Panc1 (cell line): ENCODE data around the gene DLGAP1. TPM values are rescaled to one million over a fixed set of nuclear protein-coding genes. Genes with fewer than 3 reads are reported as not detected.

Experiments used
- ATAC-seq: fragments of 200-7000 bp; cut with Tn5 transposase; 2 replicates; pipeline ENCODE4 v1.9.1; 2020; ENCODE audit warnings: mild to moderate bottlenecking, moderate library complexity
- BruUV-seq: library from RNA; stranded (reverse); fragments of 400-500 nt; replicated peaks from 2 replicates; lab custom pipeline; 2021; lab: Mats Ljungman, UMichigan
- CTCF ChIA-PET: fragments of 300-600 bp; sonication (Branson Sonifier 250); formaldehyde crosslinking; loops from one replicate; lab custom pipeline; 2022; ENCODE audit warnings: antibody characterized with exemption; lab: Charles Lee
- POLR2A ChIA-PET: fragments of 300-600 bp; sonication (Branson Sonifier 250); formaldehyde crosslinking; loops from one replicate; lab custom pipeline; 2022; ENCODE audit warnings: antibody characterized with exemption; lab: Charles Lee
- DNase-seq: peaks from one replicate; pipeline ENCODE4 v3.0.0-alpha.2; 2010; ENCODE audit warnings: low read depth, low spot score
- H3K27ac ChIP-seq: 2 replicates; pipeline ENCODE4 v1.5.1; 2011; ENCODE audit warnings: mild to moderate bottlenecking, low read length, inconsistent platforms
- H3K27me3 ChIP-seq: fragments of 200-500 bp; sonication (Bioruptor generic); 2 replicates; pipeline ENCODE4 v1.6.0; 2014; ENCODE audit warnings: low read length, inconsistent platforms; ENCODE audit not compliant: control insufficient read depth, insufficient read depth
- H3K36me3 ChIP-seq: fragments of 200-500 bp; sonication (Bioruptor generic); 2 replicates; pipeline ENCODE4 v1.5.1; 2014; ENCODE audit warnings: inconsistent platforms, mild to moderate bottlenecking, low read length, moderate library complexity; ENCODE audit not compliant: control insufficient read depth, insufficient read depth
- H3K4me1 ChIP-seq: 2 replicates; pipeline ENCODE4 v1.5.1; 2011; ENCODE audit warnings: inconsistent platforms, mild to moderate bottlenecking, low read length, moderate library complexity; ENCODE audit not compliant: control insufficient read depth, insufficient read depth
- H3K4me3 ChIP-seq, 2 experiments: 2 replicates each; pipeline ENCODE4 v1.5.1; 2011 to 2012; ENCODE audit warnings: low read depth in 2 of 2, low read length in 2 of 2, mild to moderate bottlenecking in 2 of 2, inconsistent platforms in 1 of 2, moderate library complexity in 1 of 2
- H3K9me3 ChIP-seq: fragments of 200-500 bp; sonication (Bioruptor generic); 2 replicates; pipeline ENCODE4 v1.5.1; 2014; ENCODE audit warnings: low read depth, mild to moderate bottlenecking, inconsistent platforms, low read length, moderate library complexity; ENCODE audit not compliant: control insufficient read depth, insufficient read depth
- POLR2AphosphoS5 ChIP-seq: IDR thresholded peaks from 2 replicates; pipeline ENCODE4 v1.6.1; 2012; ENCODE audit warnings: mild to moderate bottlenecking, low read depth, low read length, moderate library complexity
- SIN3A ChIP-seq: IDR thresholded peaks from 2 replicates; pipeline ENCODE4 v1.6.1; 2012; ENCODE audit warnings: low read depth, mild to moderate bottlenecking, low read length, moderate library complexity, borderline replicate concordance; ENCODE audit not compliant: insufficient read depth
- TCF7L2 ChIP-seq: IDR thresholded peaks from 2 replicates; pipeline ENCODE4 v1.6.1; 2011; ENCODE audit warnings: mild to moderate bottlenecking, low read depth, low read length, inconsistent platforms
- in situ Hi-C: cut with HindIII; loops from 2 replicates; pipeline ENCODE4 v1.10.0; 2016; ENCODE audit warnings: low sequenced_read_pairs, low pct_unique_long_range_greater_than_20kb
- intact Hi-C: fragments of 100-400 bp; cut with micrococcal nuclease; formaldehyde crosslinking; loops from one replicate; pipeline ENCODE4 v1.10.0; 2022; ENCODE audit not compliant: unreplicated experiment
- total RNA-seq: library from RNA; stranded (reverse); gene quantifications from one replicate; pipeline ENCODE4 v1.2.1, GENCODE V29; 2021; ENCODE audit not compliant: unreplicated experiment
- TF ChIP-seq, protein P1 (sequence below): fragments of 450-650 bp; IDR thresholded peaks from 2 replicates; pipeline ENCODE4 v1.5.1; 2017; ENCODE audit warnings: mild to moderate bottlenecking
- TF ChIP-seq, protein P2 (sequence below), 2 experiments: IDR thresholded peaks; 2 replicates each; pipeline ENCODE4 v1.6.1; 2011 to 2012; ENCODE audit warnings: low read depth in 2 of 2, control low read depth in 1 of 2, low read length in 1 of 2, mild to moderate bottlenecking in 1 of 2, moderate library complexity in 1 of 2; ENCODE audit not compliant: insufficient read depth in 1 of 2

Gene DLGAP1
- total RNA-seq, 1 experiment from 2014 or later: 1.8 TPM

DNA sequence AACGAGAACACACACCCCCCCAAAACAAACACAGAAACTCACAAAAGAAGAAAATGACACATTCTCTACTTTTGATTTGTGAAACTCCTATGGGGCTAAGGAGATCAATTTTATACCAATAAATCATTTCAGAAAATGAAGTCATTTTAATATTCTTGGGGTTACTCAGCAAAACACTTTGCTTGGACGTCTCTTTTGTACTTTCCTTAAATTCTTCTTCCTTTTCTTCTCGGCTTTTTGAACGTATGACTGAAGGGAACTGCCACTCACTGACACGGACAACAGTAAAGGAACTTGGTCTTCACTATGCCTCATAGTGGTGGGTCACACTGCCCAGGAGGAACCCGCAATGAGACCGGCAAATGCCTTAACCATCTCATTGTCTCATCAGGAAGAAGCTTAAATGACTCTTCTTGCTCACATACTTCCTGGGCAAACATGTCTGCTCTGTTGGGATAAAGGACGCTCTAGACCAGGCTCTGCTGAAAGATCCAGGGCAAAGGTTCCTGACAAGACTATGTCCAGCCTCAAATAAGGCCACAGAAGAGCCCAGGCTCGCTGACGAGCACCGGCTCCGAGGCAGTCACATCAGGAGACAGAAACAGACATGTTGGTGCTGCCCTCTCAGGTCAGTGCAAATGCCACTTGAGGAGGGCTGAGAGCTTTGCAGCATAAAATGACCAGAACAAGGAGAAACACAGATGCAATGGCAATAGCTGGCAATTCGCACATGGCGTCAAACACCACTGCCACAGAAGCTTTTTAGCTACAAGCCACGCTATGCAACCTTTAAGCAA, 799.7 kb downstream of the DLGAP1 start:
- Histone ChIP-seq H3K27ac (peak overlapping the region; percentile 100), H3K4me3 (no peak overlapping the region), H3K36me3 (no peaks in the 10 kb centered on the region), H3K9me3 (peaks cover 6% of the 10 kb centered on the region; the same call in 1 of the 2 replicates), H3K27me3 (no peaks in the 10 kb centered on the region), H3K4me1 (peaks cover 53% of the 10 kb centered on the region)
- TF ChIP-seq SIN3A (no peak), POLR2AphosphoS5 (no peak), TCF7L2 (no peak; the same call in 1 of the 2 replicates)
- TF ChIP-seq, protein P1, sequence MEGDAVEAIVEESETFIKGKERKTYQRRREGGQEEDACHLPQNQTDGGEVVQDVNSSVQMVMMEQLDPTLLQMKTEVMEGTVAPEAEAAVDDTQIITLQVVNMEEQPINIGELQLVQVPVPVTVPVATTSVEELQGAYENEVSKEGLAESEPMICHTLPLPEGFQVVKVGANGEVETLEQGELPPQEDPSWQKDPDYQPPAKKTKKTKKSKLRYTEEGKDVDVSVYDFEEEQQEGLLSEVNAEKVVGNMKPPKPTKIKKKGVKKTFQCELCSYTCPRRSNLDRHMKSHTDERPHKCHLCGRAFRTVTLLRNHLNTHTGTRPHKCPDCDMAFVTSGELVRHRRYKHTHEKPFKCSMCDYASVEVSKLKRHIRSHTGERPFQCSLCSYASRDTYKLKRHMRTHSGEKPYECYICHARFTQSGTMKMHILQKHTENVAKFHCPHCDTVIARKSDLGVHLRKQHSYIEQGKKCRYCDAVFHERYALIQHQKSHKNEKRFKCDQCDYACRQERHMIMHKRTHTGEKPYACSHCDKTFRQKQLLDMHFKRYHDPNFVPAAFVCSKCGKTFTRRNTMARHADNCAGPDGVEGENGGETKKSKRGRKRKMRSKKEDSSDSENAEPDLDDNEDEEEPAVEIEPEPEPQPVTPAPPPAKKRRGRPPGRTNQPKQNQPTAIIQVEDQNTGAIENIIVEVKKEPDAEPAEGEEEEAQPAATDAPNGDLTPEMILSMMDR: no peak; the same call in 1 of the 2 replicates
- TF ChIP-seq, protein P2, sequence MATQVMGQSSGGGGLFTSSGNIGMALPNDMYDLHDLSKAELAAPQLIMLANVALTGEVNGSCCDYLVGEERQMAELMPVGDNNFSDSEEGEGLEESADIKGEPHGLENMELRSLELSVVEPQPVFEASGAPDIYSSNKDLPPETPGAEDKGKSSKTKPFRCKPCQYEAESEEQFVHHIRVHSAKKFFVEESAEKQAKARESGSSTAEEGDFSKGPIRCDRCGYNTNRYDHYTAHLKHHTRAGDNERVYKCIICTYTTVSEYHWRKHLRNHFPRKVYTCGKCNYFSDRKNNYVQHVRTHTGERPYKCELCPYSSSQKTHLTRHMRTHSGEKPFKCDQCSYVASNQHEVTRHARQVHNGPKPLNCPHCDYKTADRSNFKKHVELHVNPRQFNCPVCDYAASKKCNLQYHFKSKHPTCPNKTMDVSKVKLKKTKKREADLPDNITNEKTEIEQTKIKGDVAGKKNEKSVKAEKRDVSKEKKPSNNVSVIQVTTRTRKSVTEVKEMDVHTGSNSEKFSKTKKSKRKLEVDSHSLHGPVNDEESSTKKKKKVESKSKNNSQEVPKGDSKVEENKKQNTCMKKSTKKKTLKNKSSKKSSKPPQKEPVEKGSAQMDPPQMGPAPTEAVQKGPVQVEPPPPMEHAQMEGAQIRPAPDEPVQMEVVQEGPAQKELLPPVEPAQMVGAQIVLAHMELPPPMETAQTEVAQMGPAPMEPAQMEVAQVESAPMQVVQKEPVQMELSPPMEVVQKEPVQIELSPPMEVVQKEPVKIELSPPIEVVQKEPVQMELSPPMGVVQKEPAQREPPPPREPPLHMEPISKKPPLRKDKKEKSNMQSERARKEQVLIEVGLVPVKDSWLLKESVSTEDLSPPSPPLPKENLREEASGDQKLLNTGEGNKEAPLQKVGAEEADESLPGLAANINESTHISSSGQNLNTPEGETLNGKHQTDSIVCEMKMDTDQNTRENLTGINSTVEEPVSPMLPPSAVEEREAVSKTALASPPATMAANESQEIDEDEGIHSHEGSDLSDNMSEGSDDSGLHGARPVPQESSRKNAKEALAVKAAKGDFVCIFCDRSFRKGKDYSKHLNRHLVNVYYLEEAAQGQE (IDR thresholded peaks at IDR 0.05; ENCODE audit: insufficient read depth in 1 of 2, low read depth in 2 of 2, low read length in 1 of 2): no peak
- ChIA-PET CTCF (interaction anchor here (0.6 kb wide), 1 partner anchor 95 kb away, joined by 5 read pairs; no protein-coding TSS in a partner anchor), POLR2A (no interaction called here)
- in situ Hi-C loops (no loop called here), intact Hi-C loops (no loop called here)
- BruUV-seq: no TSS peak
- DNase-seq: no peak
- ATAC-seq: peak; percentile 20

DNA sequence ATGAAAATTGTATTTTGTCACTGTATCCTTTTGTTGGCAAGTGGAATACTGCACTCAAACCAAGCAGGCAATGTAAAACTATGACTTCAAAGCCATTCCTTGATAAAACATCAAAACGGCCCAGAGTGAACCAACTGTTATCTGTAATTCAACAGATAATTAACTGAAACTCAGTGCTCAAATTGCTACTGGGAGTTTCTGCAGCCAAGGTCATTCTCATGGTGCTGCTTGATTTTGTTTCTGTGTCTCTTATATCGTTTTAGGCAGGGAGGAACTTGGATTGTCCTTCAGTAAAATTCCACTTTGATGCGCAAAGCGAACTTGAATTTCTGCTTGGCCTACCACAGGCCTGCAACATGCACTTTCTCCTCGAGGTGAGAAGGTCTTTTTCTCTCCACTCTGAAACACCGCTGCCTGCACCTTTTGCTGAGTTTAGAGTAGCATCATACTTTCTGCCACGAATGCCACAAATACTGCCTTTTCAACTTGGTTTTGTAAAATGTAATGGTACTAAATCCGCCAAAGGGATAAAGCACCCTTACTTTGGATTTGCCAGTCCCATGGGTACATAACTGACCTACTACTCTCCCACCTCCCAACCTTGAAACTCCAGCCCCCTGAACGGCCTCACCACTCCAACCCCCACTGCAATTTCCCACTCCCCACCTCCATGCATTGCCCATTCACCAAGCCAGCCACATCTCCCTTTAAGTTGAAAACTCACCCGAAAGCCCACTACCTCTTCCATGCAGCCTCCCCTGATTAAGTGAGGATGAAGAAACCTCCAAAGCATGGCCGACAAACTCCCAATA, 800.5 kb downstream of the DLGAP1 start:
- DNase-seq (no peak), ATAC-seq (no peak)
- peaks cover 57% of the 10 kb centered on the region for H3K4me1 ChIP-seq
- in situ Hi-C loops: no loop called here
- H3K4me3 ChIP-seq: peak overlapping the region in 1 of 2 experiments; percentile 53; a peak in 1 of 4 replicates
- CTCF ChIA-PET: interaction anchor here (0.6 to 2.1 kb wide), 2 partner anchors 12 to 95 kb away, joined by 5 to 8 read pairs; no protein-coding TSS in a partner anchor
- H3K9me3 ChIP-seq: peaks cover 6% of the 10 kb centered on the region; the same call in 1 of the 2 replicates
- no peaks in the 10 kb centered on the region for H3K36me3 ChIP-seq
- POLR2A ChIA-PET: interaction anchor here (0.6 to 1.1 kb wide), 3 partner anchors 12 to 128 kb away, joined by 4 to 13 read pairs (median 7); no protein-coding TSS in a partner anchor
- TF ChIP-seq TCF7L2 (peak; percentile 91), POLR2AphosphoS5 (no peak), SIN3A (no peak)
- TF ChIP-seq, protein P2 (IDR thresholded peaks at IDR 0.05; ENCODE audit: insufficient read depth in 1 of 2, low read depth in 2 of 2, low read length in 1 of 2): no peak
- TF ChIP-seq, protein P1: no peak
- H3K27ac ChIP-seq: peak overlapping the region; percentile 100
- intact Hi-C loops: no loop called here
- no peaks in the 10 kb centered on the region for H3K27me3 ChIP-seq
- no TSS peak for BruUV-seq
